Endothelial cell of umbilical vein (primary cell): ENCODE results near the gene DPYD.

Experiments used
- CTCF ChIP-seq, 2 donors: IDR thresholded peaks; 1 replicate in 1 of 2; 2 replicates in 1 of 2; pipeline ENCODE4 v1.5.1; 2011; ENCODE audit warnings: low read length in 2 of 2, mild to moderate bottlenecking in 2 of 2, moderate library complexity in 2 of 2, control low read depth in 1 of 2, inconsistent platforms in 1 of 2, low read depth in 1 of 2; ENCODE audit not compliant: insufficient read depth in 1 of 2; ENCODE audit errors: extremely low read depth in 1 of 2
- FOS ChIP-seq: IDR thresholded peaks from 2 replicates; pipeline ENCODE4 v1.6.1; 2011; ENCODE audit warnings: mild to moderate bottlenecking, low read length, moderate library complexity, borderline replicate concordance; ENCODE audit not compliant: insufficient read depth
- MAX ChIP-seq: IDR thresholded peaks from 2 replicates; pipeline ENCODE4 v1.6.1; 2011; ENCODE audit not compliant: insufficient read depth, insufficient read length
- POLR2A ChIP-seq: IDR thresholded peaks from 2 replicates; pipeline ENCODE4 v1.6.1; 2012; ENCODE audit warnings: low read depth, mild to moderate bottlenecking, control low read depth, low read length
- POLR2AphosphoS5 ChIP-seq: IDR thresholded peaks from 2 replicates; pipeline ENCODE4 v1.6.1; 2012; ENCODE audit warnings: low read depth, mild to moderate bottlenecking, control low read depth, low read length, moderate library complexity; ENCODE audit not compliant: insufficient read depth

- TF ChIP-seq CTCF (IDR thresholded peaks at IDR 0.05; ENCODE audit: extremely low read depth in 1 of 2, insufficient read depth in 1 of 2, low read depth in 1 of 2, low read length in 2 of 2), result no peak
- TF ChIP-seq POLR2AphosphoS5, result no peak
- TF ChIP-seq MAX, result no peak
- no peak for TF ChIP-seq FOS
- TF ChIP-seq POLR2A, result no peak
These were observed 288.1 kb downstream of the DPYD start for GRCh38 chr1:97632776-97633175.
